Panc1 (cell line): ENCODE data around the gene CLMP. TPM values are rescaled to one million over a fixed set of nuclear protein-coding genes. Genes with fewer than 3 reads are reported as not detected.
A peak's percentile ranks its signal among the peaks of the same experiment; 100 is the strongest.

Experiments
- ATAC-seq: fragments of 200-7000 bp; cut with Tn5 transposase; 2 replicates; pipeline ENCODE4 v1.9.1; 2020; ENCODE audit warnings: mild to moderate bottlenecking, moderate library complexity
- BruUV-seq: library from RNA; stranded (reverse); fragments of 400-500 nt; replicated peaks from 2 replicates; lab custom pipeline; 2021; lab: Mats Ljungman, UMichigan
- CTCF ChIA-PET: fragments of 300-600 bp; sonication (Branson Sonifier 250); formaldehyde crosslinking; loops from one replicate; lab custom pipeline; 2022; ENCODE audit warnings: antibody characterized with exemption; lab: Charles Lee
- POLR2A ChIA-PET: fragments of 300-600 bp; sonication (Branson Sonifier 250); formaldehyde crosslinking; loops from one replicate; lab custom pipeline; 2022; ENCODE audit warnings: antibody characterized with exemption; lab: Charles Lee
- DNase-seq: peaks from one replicate; pipeline ENCODE4 v3.0.0-alpha.2; 2010; ENCODE audit warnings: low read depth, low spot score
- H3K27ac ChIP-seq: 2 replicates; pipeline ENCODE4 v1.5.1; 2011; ENCODE audit warnings: mild to moderate bottlenecking, low read length, inconsistent platforms
- H3K27me3 ChIP-seq: fragments of 200-500 bp; sonication (Bioruptor generic); 2 replicates; pipeline ENCODE4 v1.6.0; 2014; ENCODE audit warnings: low read length, inconsistent platforms; ENCODE audit not compliant: control insufficient read depth, insufficient read depth
- H3K36me3 ChIP-seq: fragments of 200-500 bp; sonication (Bioruptor generic); 2 replicates; pipeline ENCODE4 v1.5.1; 2014; ENCODE audit warnings: inconsistent platforms, mild to moderate bottlenecking, low read length, moderate library complexity; ENCODE audit not compliant: control insufficient read depth, insufficient read depth
- H3K4me1 ChIP-seq: 2 replicates; pipeline ENCODE4 v1.5.1; 2011; ENCODE audit warnings: inconsistent platforms, mild to moderate bottlenecking, low read length, moderate library complexity; ENCODE audit not compliant: control insufficient read depth, insufficient read depth
- H3K4me3 ChIP-seq, 2 experiments: 2 replicates each; pipeline ENCODE4 v1.5.1; 2011 to 2012; ENCODE audit warnings: low read depth in 2 of 2, low read length in 2 of 2, mild to moderate bottlenecking in 2 of 2, inconsistent platforms in 1 of 2, moderate library complexity in 1 of 2
- H3K9me3 ChIP-seq: fragments of 200-500 bp; sonication (Bioruptor generic); 2 replicates; pipeline ENCODE4 v1.5.1; 2014; ENCODE audit warnings: low read depth, mild to moderate bottlenecking, inconsistent platforms, low read length, moderate library complexity; ENCODE audit not compliant: control insufficient read depth, insufficient read depth
- CTCF ChIP-seq: fragments of 450-650 bp; IDR thresholded peaks from 2 replicates; pipeline ENCODE4 v1.5.1; 2017; ENCODE audit warnings: mild to moderate bottlenecking
- POLR2AphosphoS5 ChIP-seq: IDR thresholded peaks from 2 replicates; pipeline ENCODE4 v1.6.1; 2012; ENCODE audit warnings: mild to moderate bottlenecking, low read depth, low read length, moderate library complexity
- REST ChIP-seq, 2 experiments: IDR thresholded peaks; 2 replicates each; pipeline ENCODE4 v1.6.1; 2011 to 2012; ENCODE audit warnings: low read depth in 2 of 2, control low read depth in 1 of 2, low read length in 1 of 2, mild to moderate bottlenecking in 1 of 2, moderate library complexity in 1 of 2; ENCODE audit not compliant: insufficient read depth in 1 of 2
- SIN3A ChIP-seq: IDR thresholded peaks from 2 replicates; pipeline ENCODE4 v1.6.1; 2012; ENCODE audit warnings: low read depth, mild to moderate bottlenecking, low read length, moderate library complexity, borderline replicate concordance; ENCODE audit not compliant: insufficient read depth
- TCF7L2 ChIP-seq: IDR thresholded peaks from 2 replicates; pipeline ENCODE4 v1.6.1; 2011; ENCODE audit warnings: mild to moderate bottlenecking, low read depth, low read length, inconsistent platforms
- in situ Hi-C: cut with HindIII; loops from 2 replicates; pipeline ENCODE4 v1.10.0; 2016; ENCODE audit warnings: low sequenced_read_pairs, low pct_unique_long_range_greater_than_20kb
- intact Hi-C: fragments of 100-400 bp; cut with micrococcal nuclease; formaldehyde crosslinking; loops from one replicate; pipeline ENCODE4 v1.10.0; 2022; ENCODE audit not compliant: unreplicated experiment
- total RNA-seq: library from RNA; stranded (reverse); gene quantifications from one replicate; pipeline ENCODE4 v1.2.1, GENCODE V29; 2021; ENCODE audit not compliant: unreplicated experiment

Gene CLMP
- total RNA-seq, 1 experiment from 2014 or later: 1.5 TPM

GRCh38 chr11:123033895-123034294 lies 161.2 kb downstream of the CLMP start:
- TF ChIP-seq CTCF: no peak; the same call in 1 of the 2 replicates
- no peak for TF ChIP-seq REST (IDR thresholded peaks at IDR 0.05; ENCODE audit: insufficient read depth in 1 of 2, low read depth in 2 of 2, low read length in 1 of 2)
- TF ChIP-seq TCF7L2: no peak
- no peak for TF ChIP-seq POLR2AphosphoS5
- no peak for TF ChIP-seq SIN3A
- DNase-seq (no peak), ATAC-seq (peak; percentile 64; the same call in 1 of the 2 replicates)
- H3K36me3 ChIP-seq: no peaks in the 10 kb centered on the region
- H3K27ac ChIP-seq: no peak overlapping the region
- no TSS peak for BruUV-seq
- no peaks in the 10 kb centered on the region for H3K9me3 ChIP-seq
- in situ Hi-C loops: no loop called here
- POLR2A ChIA-PET: no interaction called here
- H3K4me3 ChIP-seq: no peak overlapping the region
- CTCF ChIA-PET: interaction anchor here (1.7 kb wide), 1 partner anchor 19 kb away, joined by 8 read pairs; no protein-coding TSS in a partner anchor
- intact Hi-C loops: no loop called here
- H3K27me3 ChIP-seq: no peaks in the 10 kb centered on the region
- H3K4me1 ChIP-seq: no peaks in the 10 kb centered on the region

GRCh38 chr11:123030517-123030916 lies 164.5 kb downstream of the CLMP start:
- no peaks in the 10 kb centered on the region for H3K36me3 ChIP-seq
- no peaks in the 10 kb centered on the region for H3K27me3 ChIP-seq
- in situ Hi-C loops: no loop called here
- intact Hi-C loops: no loop called here
- CTCF ChIA-PET: no interaction called here
- ATAC-seq: no peak
- TF ChIP-seq CTCF: no peak
- no peak for TF ChIP-seq POLR2AphosphoS5
- no peak for TF ChIP-seq TCF7L2
- no peak for TF ChIP-seq REST (IDR thresholded peaks at IDR 0.05; ENCODE audit: insufficient read depth in 1 of 2, low read depth in 2 of 2, low read length in 1 of 2)
- TF ChIP-seq SIN3A: no peak
- no peaks in the 10 kb centered on the region for H3K4me1 ChIP-seq
- no peak overlapping the region for H3K4me3 ChIP-seq
- no TSS peak for BruUV-seq
- H3K9me3 ChIP-seq: no peaks in the 10 kb centered on the region
- no peak overlapping the region for H3K27ac ChIP-seq
- no peak for DNase-seq
- POLR2A ChIA-PET: no interaction called here
